ENCODE measurements around the gene KCNAB1. TPM values are rescaled to one million over a fixed set of nuclear protein-coding genes. Genes with fewer than 3 reads are reported as not detected.
A peak's percentile ranks its signal among the peaks of the same experiment; 100 is the strongest.

Gene KCNAB1
- total RNA-seq, 1 experiment from 2014 or later, result not detected

- Histone ChIP-seq H3K4me2 (ENCODE audit: low read length) (no peak overlapping the region), H3K9ac (ENCODE audit: low read length) (no peak overlapping the region), H3K9me3 (ENCODE audit: control insufficient read depth in 1 of 2, insufficient read depth in 1 of 2, low read depth in 1 of 2, low read length in 2 of 2) (no peaks in the 10 kb centered on the region), H3K4me1 (ENCODE audit: control insufficient read depth in 1 of 2, insufficient read depth in 2 of 2, low read length in 2 of 2) (no peaks in the 10 kb centered on the region), H3K4me3 (replicated peaks in 1 of 2; ENCODE audit: low read depth in 1 of 2, low read length in 2 of 2) (no peak overlapping the region), H3K79me2 (ENCODE audit: insufficient read depth, low read length) (no peaks in the 10 kb centered on the region), H3K27me3 (ENCODE audit: insufficient read depth, low read length) (no peaks in the 10 kb centered on the region), H3K27ac (ENCODE audit: low read depth, low read length) (no peak overlapping the region), H4K20me1 (ENCODE audit: insufficient read depth) (no peaks in the 10 kb centered on the region), H3K9me2 (ENCODE audit: insufficient read depth) (no peaks in the 10 kb centered on the region), H2AFZ (ENCODE audit: low read depth, low read length, poor library complexity, severe bottlenecking) (no peak overlapping the region), H3K36me3 (ENCODE audit: control insufficient read depth in 1 of 2, insufficient read depth in 2 of 2, low read length in 2 of 2) (no peaks in the 10 kb centered on the region)
- no peak for DNase-seq (ENCODE audit: low read depth, low spot score)
- intact Hi-C loops (cut with micrococcal nuclease), result no loop called here
- ChIA-PET RAD21 (ENCODE audit: low non-redundant PET in 1 of 2, low total read pairs in 2 of 2, uncharacterized antibody in 2 of 2, unreplicated experiment in 2 of 2) (no interaction called here), POLR2A (interaction anchor here (1.4 kb wide), 1 partner anchor 22 kb away, joined by 5 read pairs; the partner anchor contains the start of gene SSR3), CTCF (no interaction called here)
- no peak for TF ChIP-seq SIN3A (IDR thresholded peaks at IDR 0.05; ENCODE audit: low read depth)
- no peak for TF ChIP-seq CEBPB (IDR thresholded peaks at IDR 0.05; ENCODE audit: low read depth)
- peak; percentile 40; the same call in 1 of the 2 replicates for TF ChIP-seq RAD21 (IDR thresholded peaks at IDR 0.05; ENCODE audit: low read depth)
- no TSS peak for BruUV-seq (replicated peaks)
- no peak for ATAC-seq
These were observed 456.4 kb downstream of the KCNAB1 start for GRCh38 chr3:156576651-156577348.

DNA sequence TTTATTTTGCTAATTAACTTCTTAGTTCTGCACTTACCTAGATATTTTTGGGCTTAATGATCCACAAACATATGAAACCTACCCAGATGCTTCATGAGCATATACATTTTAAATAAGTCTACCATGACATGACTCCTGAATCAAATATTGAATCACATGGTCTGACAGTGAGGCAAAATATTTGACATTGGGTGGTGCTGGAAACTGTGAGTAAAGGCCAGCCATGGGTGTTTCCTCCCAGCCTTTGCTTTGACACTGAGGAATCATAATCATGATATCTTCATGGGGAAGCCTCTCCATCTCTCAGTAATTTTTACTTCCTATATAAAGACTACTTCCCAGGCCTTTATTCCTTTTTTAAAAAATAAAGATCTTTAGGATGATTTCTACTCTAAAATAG is 457.4 kb downstream of the KCNAB1 start:
- no peaks in the 10 kb centered on the region for H4K20me1 ChIP-seq (ENCODE audit: insufficient read depth)
- CTCF ChIA-PET, result no interaction called here
- intact Hi-C loops (cut with micrococcal nuclease), result no loop called here
- no peak for TF ChIP-seq SRF (IDR thresholded peaks at IDR 0.05; ENCODE audit: low read depth)
- TF ChIP-seq, protein P1, sequence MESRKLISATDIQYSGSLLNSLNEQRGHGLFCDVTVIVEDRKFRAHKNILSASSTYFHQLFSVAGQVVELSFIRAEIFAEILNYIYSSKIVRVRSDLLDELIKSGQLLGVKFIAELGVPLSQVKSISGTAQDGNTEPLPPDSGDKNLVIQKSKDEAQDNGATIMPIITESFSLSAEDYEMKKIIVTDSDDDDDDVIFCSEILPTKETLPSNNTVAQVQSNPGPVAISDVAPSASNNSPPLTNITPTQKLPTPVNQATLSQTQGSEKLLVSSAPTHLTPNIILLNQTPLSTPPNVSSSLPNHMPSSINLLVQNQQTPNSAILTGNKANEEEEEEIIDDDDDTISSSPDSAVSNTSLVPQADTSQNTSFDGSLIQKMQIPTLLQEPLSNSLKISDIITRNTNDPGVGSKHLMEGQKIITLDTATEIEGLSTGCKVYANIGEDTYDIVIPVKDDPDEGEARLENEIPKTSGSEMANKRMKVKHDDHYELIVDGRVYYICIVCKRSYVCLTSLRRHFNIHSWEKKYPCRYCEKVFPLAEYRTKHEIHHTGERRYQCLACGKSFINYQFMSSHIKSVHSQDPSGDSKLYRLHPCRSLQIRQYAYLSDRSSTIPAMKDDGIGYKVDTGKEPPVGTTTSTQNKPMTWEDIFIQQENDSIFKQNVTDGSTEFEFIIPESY (IDR thresholded peaks at IDR 0.05; ENCODE audit: extremely low read depth, insufficient replicate concordance, low read length), result no peak
- TF ChIP-seq RAD21 (IDR thresholded peaks at IDR 0.05; ENCODE audit: low read depth), result no peak
- TF ChIP-seq CEBPB (IDR thresholded peaks at IDR 0.05; ENCODE audit: low read depth), result no peak
- no peak for TF ChIP-seq JUND (IDR thresholded peaks at IDR 0.05)
- TF ChIP-seq CBX3 (IDR thresholded peaks at IDR 0.05; ENCODE audit: low read depth), result no peak
- TF ChIP-seq, protein P2, sequence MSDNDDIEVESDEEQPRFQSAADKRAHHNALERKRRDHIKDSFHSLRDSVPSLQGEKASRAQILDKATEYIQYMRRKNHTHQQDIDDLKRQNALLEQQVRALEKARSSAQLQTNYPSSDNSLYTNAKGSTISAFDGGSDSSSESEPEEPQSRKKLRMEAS (IDR thresholded peaks at IDR 0.05), result no peak
- TF ChIP-seq POLR2A (IDR thresholded peaks at IDR 0.05; ENCODE audit: borderline replicate concordance, extremely low read depth, insufficient read depth, insufficient read length), result no peak
- TF ChIP-seq ZFX (IDR thresholded peaks at IDR 0.05), result no peak
- TF ChIP-seq SP1 (IDR thresholded peaks at IDR 0.05; ENCODE audit: low read depth), result no peak
- TF ChIP-seq EZH2phosphoT487 (IDR thresholded peaks at IDR 0.05; ENCODE audit: borderline replicate concordance), result no peak
- no peak for TF ChIP-seq SIN3A (IDR thresholded peaks at IDR 0.05; ENCODE audit: low read depth)
- TF ChIP-seq, protein P3, sequence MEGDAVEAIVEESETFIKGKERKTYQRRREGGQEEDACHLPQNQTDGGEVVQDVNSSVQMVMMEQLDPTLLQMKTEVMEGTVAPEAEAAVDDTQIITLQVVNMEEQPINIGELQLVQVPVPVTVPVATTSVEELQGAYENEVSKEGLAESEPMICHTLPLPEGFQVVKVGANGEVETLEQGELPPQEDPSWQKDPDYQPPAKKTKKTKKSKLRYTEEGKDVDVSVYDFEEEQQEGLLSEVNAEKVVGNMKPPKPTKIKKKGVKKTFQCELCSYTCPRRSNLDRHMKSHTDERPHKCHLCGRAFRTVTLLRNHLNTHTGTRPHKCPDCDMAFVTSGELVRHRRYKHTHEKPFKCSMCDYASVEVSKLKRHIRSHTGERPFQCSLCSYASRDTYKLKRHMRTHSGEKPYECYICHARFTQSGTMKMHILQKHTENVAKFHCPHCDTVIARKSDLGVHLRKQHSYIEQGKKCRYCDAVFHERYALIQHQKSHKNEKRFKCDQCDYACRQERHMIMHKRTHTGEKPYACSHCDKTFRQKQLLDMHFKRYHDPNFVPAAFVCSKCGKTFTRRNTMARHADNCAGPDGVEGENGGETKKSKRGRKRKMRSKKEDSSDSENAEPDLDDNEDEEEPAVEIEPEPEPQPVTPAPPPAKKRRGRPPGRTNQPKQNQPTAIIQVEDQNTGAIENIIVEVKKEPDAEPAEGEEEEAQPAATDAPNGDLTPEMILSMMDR (IDR thresholded peaks at IDR 0.05 in 2 of 3, conservative IDR thresholded peaks at IDR 0.05 in 1 of 3; ENCODE audit: borderline replicate concordance in 1 of 3, insufficient read depth in 1 of 3, low read depth in 2 of 3, low read length in 2 of 3), result no peak
- TF ChIP-seq, protein P4, sequence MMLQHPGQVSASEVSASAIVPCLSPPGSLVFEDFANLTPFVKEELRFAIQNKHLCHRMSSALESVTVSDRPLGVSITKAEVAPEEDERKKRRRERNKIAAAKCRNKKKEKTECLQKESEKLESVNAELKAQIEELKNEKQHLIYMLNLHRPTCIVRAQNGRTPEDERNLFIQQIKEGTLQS (IDR thresholded peaks at IDR 0.05), result no peak
- TF ChIP-seq FOSL1 (IDR thresholded peaks at IDR 0.05; ENCODE audit: low read depth), result no peak
- POLR2A ChIA-PET, result interaction anchor here (1.4 kb wide), 1 partner anchor 23 kb away, joined by 5 read pairs; the partner anchor contains the start of gene SSR3
- no peaks in the 10 kb centered on the region for H3K27me3 ChIP-seq (ENCODE audit: insufficient read depth, low read length)
- no peaks in the 10 kb centered on the region for H3K9me2 ChIP-seq (ENCODE audit: insufficient read depth)
- BruUV-seq (replicated peaks), result no TSS peak
- no peak overlapping the region for H3K9ac ChIP-seq (ENCODE audit: low read length)
- no peak overlapping the region for H3K4me2 ChIP-seq (ENCODE audit: low read length)
- H3K27ac ChIP-seq (ENCODE audit: low read depth, low read length), result no peak overlapping the region
- H3K9me3 ChIP-seq (ENCODE audit: control insufficient read depth in 1 of 2, insufficient read depth in 1 of 2, low read depth in 1 of 2, low read length in 2 of 2), result no peaks in the 10 kb centered on the region
- H2AFZ ChIP-seq (ENCODE audit: low read depth, low read length, poor library complexity, severe bottlenecking), result no peak overlapping the region
- ATAC-seq (no peak), DNase-seq (ENCODE audit: low read depth, low spot score) (no peak)
- H3K79me2 ChIP-seq (ENCODE audit: insufficient read depth, low read length), result no peaks in the 10 kb centered on the region
- H3K4me3 ChIP-seq (replicated peaks in 1 of 2; ENCODE audit: low read depth in 1 of 2, low read length in 2 of 2), result no peak overlapping the region
- RAD21 ChIA-PET (ENCODE audit: low non-redundant PET in 1 of 2, low total read pairs in 2 of 2, uncharacterized antibody in 2 of 2, unreplicated experiment in 2 of 2), result no interaction called here
- no peaks in the 10 kb centered on the region for H3K4me1 ChIP-seq (ENCODE audit: control insufficient read depth in 1 of 2, insufficient read depth in 2 of 2, low read length in 2 of 2)
- H3K36me3 ChIP-seq (ENCODE audit: control insufficient read depth in 1 of 2, insufficient read depth in 2 of 2, low read length in 2 of 2), result no peaks in the 10 kb centered on the region

All from HCT116 (cell line).